ENCODE data around the gene MMAB. TPM values are rescaled to one million over a fixed set of nuclear protein-coding genes. Genes with fewer than 3 reads are reported as not detected.

MMAB gene
- total and polyA plus RNA-seq, 2 donors (not counting 1 experiment from before 2014, with no cell fraction given): 36.8 to 56.1 TPM

- no peak for DNase-seq (ENCODE audit: low read depth in 2 of 2)
- Histone ChIP-seq H4K20me1 (ENCODE audit: control insufficient read depth, extremely low read depth, insufficient read depth, low read length) (no peaks in the 10 kb centered on the region), H3K9ac (ENCODE audit: insufficient read depth, low read length) (no peak overlapping the region), H3K79me2 (ENCODE audit: control insufficient read depth, insufficient read depth, low read length) (no peaks in the 10 kb centered on the region), H3K36me3 (ENCODE audit: control insufficient read depth, insufficient read depth, low read length) (peaks cover 6% of the 10 kb centered on the region), H3K9me3 (ENCODE audit: control insufficient read depth, insufficient read depth, low read depth, low read length) (no peaks in the 10 kb centered on the region), H3K4me1 (ENCODE audit: control insufficient read depth, extremely low read depth, insufficient read depth, low read length) (no peaks in the 10 kb centered on the region), H2AFZ (ENCODE audit: low read length) (no peak overlapping the region), H3K27ac (ENCODE audit: insufficient read depth, low read length) (no peak overlapping the region), H3K4me2 (ENCODE audit: extremely low read depth, insufficient read depth, low read length) (no peak overlapping the region), H3K4me3 (replicated peaks in 1 of 4; ENCODE audit: control extremely low read depth in 1 of 4, insufficient read depth in 1 of 4, low read depth in 3 of 4, low read length in 4 of 4) (no peak overlapping the region), H3K27me3 (ENCODE audit: control insufficient read depth, insufficient read depth, low read length) (no peaks in the 10 kb centered on the region)
- no peak for TF ChIP-seq EZH2 (IDR thresholded peaks at IDR 0.05; ENCODE audit: low read length, missing control alignments)
- TF ChIP-seq CTCF (conservative IDR thresholded peaks at IDR 0.05 in 1 of 2, IDR thresholded peaks at IDR 0.05 in 1 of 2; ENCODE audit: low read depth in 1 of 2, low read length in 2 of 2): no peak
Measured at GRCh38 chr12:109567967-109568366, 5.3 kb downstream of the MMAB start.

- H3K79me2 ChIP-seq (ENCODE audit: control insufficient read depth, insufficient read depth, low read length): no peaks in the 10 kb centered on the region
- no peak overlapping the region for H3K4me2 ChIP-seq (ENCODE audit: extremely low read depth, insufficient read depth, low read length)
- H2AFZ ChIP-seq (ENCODE audit: low read length): no peak overlapping the region
- no peaks in the 10 kb centered on the region for H3K4me1 ChIP-seq (ENCODE audit: control insufficient read depth, extremely low read depth, insufficient read depth, low read length)
- TF ChIP-seq CTCF (conservative IDR thresholded peaks at IDR 0.05 in 1 of 2, IDR thresholded peaks at IDR 0.05 in 1 of 2; ENCODE audit: low read depth in 1 of 2, low read length in 2 of 2) (no peak), EZH2 (IDR thresholded peaks at IDR 0.05; ENCODE audit: low read length, missing control alignments) (no peak)
- peaks cover 6% of the 10 kb centered on the region for H3K36me3 ChIP-seq (ENCODE audit: control insufficient read depth, insufficient read depth, low read length)
- H3K27ac ChIP-seq (ENCODE audit: insufficient read depth, low read length): no peak overlapping the region
- no peaks in the 10 kb centered on the region for H3K9me3 ChIP-seq (ENCODE audit: control insufficient read depth, insufficient read depth, low read depth, low read length)
- DNase-seq (ENCODE audit: low read depth in 2 of 2): no peak
- no peaks in the 10 kb centered on the region for H3K27me3 ChIP-seq (ENCODE audit: control insufficient read depth, insufficient read depth, low read length)
- H4K20me1 ChIP-seq (ENCODE audit: control insufficient read depth, extremely low read depth, insufficient read depth, low read length): no peaks in the 10 kb centered on the region
- no peak overlapping the region for H3K4me3 ChIP-seq (replicated peaks in 1 of 4; ENCODE audit: control extremely low read depth in 1 of 4, insufficient read depth in 1 of 4, low read depth in 3 of 4, low read length in 4 of 4)
- H3K9ac ChIP-seq (ENCODE audit: insufficient read depth, low read length): no peak overlapping the region
Measured at GRCh38 chr12:109567296-109567695, 6.0 kb downstream of the MMAB start.

- DNase-seq (ENCODE audit: low read depth in 2 of 2): no peak
- Histone ChIP-seq H3K27ac (ENCODE audit: insufficient read depth, low read length) (no peak overlapping the region), H3K4me1 (ENCODE audit: control insufficient read depth, extremely low read depth, insufficient read depth, low read length) (no peaks in the 10 kb centered on the region), H3K4me3 (replicated peaks in 1 of 4; ENCODE audit: control extremely low read depth in 1 of 4, insufficient read depth in 1 of 4, low read depth in 3 of 4, low read length in 4 of 4) (no peak overlapping the region), H3K9me3 (ENCODE audit: control insufficient read depth, insufficient read depth, low read depth, low read length) (no peaks in the 10 kb centered on the region), H3K4me2 (ENCODE audit: extremely low read depth, insufficient read depth, low read length) (no peak overlapping the region), H3K9ac (ENCODE audit: insufficient read depth, low read length) (no peak overlapping the region), H2AFZ (ENCODE audit: low read length) (no peak overlapping the region), H3K36me3 (ENCODE audit: control insufficient read depth, insufficient read depth, low read length) (peaks cover 6% of the 10 kb centered on the region), H3K27me3 (ENCODE audit: control insufficient read depth, insufficient read depth, low read length) (no peaks in the 10 kb centered on the region), H4K20me1 (ENCODE audit: control insufficient read depth, extremely low read depth, insufficient read depth, low read length) (no peaks in the 10 kb centered on the region), H3K79me2 (ENCODE audit: control insufficient read depth, insufficient read depth, low read length) (no peaks in the 10 kb centered on the region)
- TF ChIP-seq EZH2 (IDR thresholded peaks at IDR 0.05; ENCODE audit: low read length, missing control alignments): no peak
- no peak for TF ChIP-seq CTCF (conservative IDR thresholded peaks at IDR 0.05 in 1 of 2, IDR thresholded peaks at IDR 0.05 in 1 of 2; ENCODE audit: low read depth in 1 of 2, low read length in 2 of 2)
Measured at GRCh38 chr12:109566424-109566823, 6.9 kb downstream of the MMAB start.

Data from fibroblast of lung (primary cell).